HepG2 (cell line): ENCODE data around the gene ITPK1. TPM values are rescaled to one million over a fixed set of nuclear protein-coding genes. Genes with fewer than 3 reads are reported as not detected.

Source experiments
- ATAC-seq: fragments of 200-7000 bp; cut with Tn5 transposase; 3 replicates; pipeline ENCODE4 v1.9.1; 2020; ENCODE audit warnings: mild to moderate bottlenecking, moderate library complexity
- BruUV-seq: library from RNA; stranded (reverse); fragments of 400-500 nt; replicated peaks from 2 replicates; lab custom pipeline; 2021; lab: Mats Ljungman, UMichigan
- CTCF ChIA-PET: fragments of 300-600 bp; formaldehyde crosslinking; extraction: SDS; loops from one replicate; lab custom pipeline; 2021; ENCODE audit warnings: low total read pairs, inconsistent platforms, low intra/inter-chr PET ratio; lab: Yijun Ruan, JAX
- POLR2A ChIA-PET: fragments of 350-600 bp; sonication (Branson Sonifier 250); formaldehyde crosslinking; loops from one replicate; lab custom pipeline; 2020; ENCODE audit warnings: antibody characterized with exemption, inconsistent platforms; lab: Yijun Ruan, JAX
- DNase-seq: peaks from one replicate; pipeline ENCODE4 v3.0.0-alpha.2; 2015; ENCODE audit warnings: low spot score
- FAIRE-seq: peaks from 3 replicates; lab custom pipeline; 2011; peaks lifted over from hg19 to GRCh38; lab: Jason Lieb, UNC
- H2AFZ ChIP-seq: one replicate; pipeline ENCODE4 v1.6.1; 2011; ENCODE audit warnings: low read length, inconsistent platforms
- H3K27ac ChIP-seq: fragments of 300-600 bp; 3 replicates; pipeline ENCODE4 v1.8.0; 2011; ENCODE audit warnings: mixed run types, mild to moderate bottlenecking, mixed read lengths, low read length, inconsistent platforms; ENCODE audit not compliant: insufficient read depth; ENCODE audit errors: extremely low read length
- H3K27me3 ChIP-seq, 2 experiments: fragments of 200-600 bp in 1 of 2; 2 replicates in 1 of 2; 3 replicates in 1 of 2; pipeline versions ENCODE4 v1.6.0 to v1.8.0; 2011; ENCODE audit warnings: low read length in 2 of 2, mild to moderate bottlenecking in 2 of 2, moderate library complexity in 2 of 2, inconsistent platforms in 1 of 2; ENCODE audit not compliant: insufficient read depth in 2 of 2, control insufficient read depth in 1 of 2
- H3K36me3 ChIP-seq, 2 experiments: fragments of 200-600 bp in 1 of 2; replicated peaks in 1 of 2; 2 replicates in 1 of 2; 3 replicates in 1 of 2; pipeline versions ENCODE4 v1.5.1 to v1.8.0; 2011; ENCODE audit warnings: low read length in 2 of 2, inconsistent platforms in 1 of 2; ENCODE audit not compliant: insufficient read depth in 2 of 2, control insufficient read depth in 1 of 2
- H3K4me1 ChIP-seq: 2 replicates; pipeline ENCODE4 v1.5.1; 2012; ENCODE audit warnings: low read length, inconsistent platforms; ENCODE audit not compliant: insufficient read depth
- H3K4me2 ChIP-seq: 2 replicates; pipeline ENCODE4 v1.6.0; 2011; ENCODE audit warnings: low read depth, low read length, inconsistent platforms
- H3K4me3 ChIP-seq, 3 experiments: fragments of 200-600 bp in 1 of 3; sonication (generic), shearing (Covaris generic) in 1 of 3; replicated peaks in 1 of 3; 2 replicates each; pipeline ENCODE4 v1.5.1; 2011 to 2016; ENCODE audit warnings: low read length in 3 of 3, inconsistent platforms in 2 of 3, low read depth in 2 of 3, mild to moderate bottlenecking in 2 of 3, control low read depth in 1 of 3, mixed read lengths in 1 of 3; ENCODE audit not compliant: insufficient read depth in 1 of 3
- H3K79me2 ChIP-seq: one replicate; pipeline ENCODE4 v1.6.1; 2011; ENCODE audit warnings: low read length, inconsistent platforms; ENCODE audit not compliant: insufficient read depth
- H3K9ac ChIP-seq: 2 replicates; pipeline ENCODE4 v1.6.0; 2011; ENCODE audit warnings: mild to moderate bottlenecking, low read depth, low read length, inconsistent platforms; ENCODE audit not compliant: insufficient read depth
- H3K9me3 ChIP-seq: 2 replicates; pipeline ENCODE4 v1.5.1; 2012; ENCODE audit warnings: mild to moderate bottlenecking, low read length
- H4K20me1 ChIP-seq: 2 replicates; pipeline ENCODE4 v1.6.0; 2011; ENCODE audit warnings: inconsistent platforms, mild to moderate bottlenecking, low read length, moderate library complexity; ENCODE audit not compliant: insufficient read depth
- ESRRA ChIP-seq: sonication (generic); formaldehyde crosslinking; IDR thresholded peaks from 2 replicates; pipeline ENCODE4 v1.5.1; 2020; ENCODE audit warnings: mild to moderate bottlenecking, low read depth, missing genetic modification reagents
- GATAD2A ChIP-seq: IDR thresholded peaks from 2 replicates; pipeline ENCODE4 v1.6.1; 2016
- MTA1 ChIP-seq: sonication (generic); formaldehyde crosslinking; IDR thresholded peaks from 2 replicates; pipeline ENCODE4 v1.4.0; 2020; ENCODE audit warnings: missing genetic modification reagents, mild to moderate bottlenecking, borderline replicate concordance
- MXI1 ChIP-seq: IDR thresholded peaks from 3 replicates; pipeline ENCODE4 v1.6.1; 2012; ENCODE audit warnings: low read depth, low read length, inconsistent platforms, borderline replicate concordance
- SIN3B ChIP-seq: fragments of 150-350 bp; IDR thresholded peaks from 2 replicates; pipeline ENCODE4 v1.6.1; 2014; ENCODE audit warnings: low read length
- ZFAT ChIP-seq: sonication (generic); formaldehyde crosslinking; conservative IDR thresholded peaks from 2 replicates; pipeline ENCODE4 v1.8.1; 2023; ENCODE audit warnings: missing genetic modification reagents, inconsistent platforms
- ZNF260 ChIP-seq: sonication (generic); formaldehyde crosslinking; IDR thresholded peaks from 2 replicates; pipeline ENCODE4 v1.4.0; 2020; ENCODE audit warnings: missing genetic modification reagents, low read depth, mild to moderate bottlenecking, borderline replicate concordance
- ZNF292 ChIP-seq: sonication (generic); formaldehyde crosslinking; IDR thresholded peaks from 2 replicates; pipeline ENCODE4 v1.8.1; 2022; ENCODE audit warnings: mild to moderate bottlenecking, low read depth, missing genetic modification reagents, borderline replicate concordance
- ZNF451 ChIP-seq: sonication (generic); formaldehyde crosslinking; IDR thresholded peaks from 2 replicates; pipeline ENCODE4 v1.5.0; 2020; ENCODE audit warnings: mild to moderate bottlenecking, missing genetic modification reagents
- ZNF720 ChIP-seq: sonication (generic); formaldehyde crosslinking; IDR thresholded peaks from 2 replicates; pipeline ENCODE4 v1.4.0; 2020; ENCODE audit warnings: missing genetic modification reagents
- WGBS: methylation state at CpG from one replicate; pipeline ENCODE4 v1.1.6; 2017; ENCODE audit warnings: low lambda C conversion rate; 5-methylcytosine and 5-hydroxymethylcytosine counted together
- in situ Hi-C: cut with HindIII; loops from 2 replicates; pipeline ENCODE4 v1.10.0; 2017; ENCODE audit warnings: low pct_unique_long_range_greater_than_20kb; ENCODE audit not compliant: extremely low pct_ligation_motif_present
- intact Hi-C: fragments of 100-400 bp; cut with micrococcal nuclease; formaldehyde crosslinking; loops from one replicate; pipeline ENCODE4 v1.10.0; 2022; ENCODE audit not compliant: unreplicated experiment
- polyA plus RNA-seq, 8 experiments: library from polyadenylated mRNA; depleted of rRNA in 3 of 8; stranded (reverse) in 7 of 8; unstranded in 1 of 8; fragments of >200 nt; fragmentation: Illumina TruSeq in 4 of 8; extraction: Trizol in 4 of 8; gene quantifications; 2 replicates each; pipeline versions ENCODE4 v1.2.1 to v1.2.3, GENCODE V29; 2011 to 2016; ENCODE audit warnings: low read depth in 4 of 8, missing spikeins in 1 of 8, mixed read lengths in 1 of 8; ENCODE audit not compliant: insufficient read depth in 1 of 8
- total RNA-seq, 5 experiments: library from RNA; depleted of rRNA; stranded (reverse); fragments of >200 nt; fragmentation: Illumina TruSeq; extraction: Trizol; gene quantifications; 2 replicates each; pipeline ENCODE4 v1.2.3, GENCODE V29; 2016; ENCODE audit warnings: low read depth in 1 of 5

The ITPK1 gene
- total and polyA plus RNA-seq, 2 of the 13 experiments (the other 11 are each of a cell fraction or from before 2014, with no cell fraction given), result 20.5 to 47.5 TPM

DNA sequence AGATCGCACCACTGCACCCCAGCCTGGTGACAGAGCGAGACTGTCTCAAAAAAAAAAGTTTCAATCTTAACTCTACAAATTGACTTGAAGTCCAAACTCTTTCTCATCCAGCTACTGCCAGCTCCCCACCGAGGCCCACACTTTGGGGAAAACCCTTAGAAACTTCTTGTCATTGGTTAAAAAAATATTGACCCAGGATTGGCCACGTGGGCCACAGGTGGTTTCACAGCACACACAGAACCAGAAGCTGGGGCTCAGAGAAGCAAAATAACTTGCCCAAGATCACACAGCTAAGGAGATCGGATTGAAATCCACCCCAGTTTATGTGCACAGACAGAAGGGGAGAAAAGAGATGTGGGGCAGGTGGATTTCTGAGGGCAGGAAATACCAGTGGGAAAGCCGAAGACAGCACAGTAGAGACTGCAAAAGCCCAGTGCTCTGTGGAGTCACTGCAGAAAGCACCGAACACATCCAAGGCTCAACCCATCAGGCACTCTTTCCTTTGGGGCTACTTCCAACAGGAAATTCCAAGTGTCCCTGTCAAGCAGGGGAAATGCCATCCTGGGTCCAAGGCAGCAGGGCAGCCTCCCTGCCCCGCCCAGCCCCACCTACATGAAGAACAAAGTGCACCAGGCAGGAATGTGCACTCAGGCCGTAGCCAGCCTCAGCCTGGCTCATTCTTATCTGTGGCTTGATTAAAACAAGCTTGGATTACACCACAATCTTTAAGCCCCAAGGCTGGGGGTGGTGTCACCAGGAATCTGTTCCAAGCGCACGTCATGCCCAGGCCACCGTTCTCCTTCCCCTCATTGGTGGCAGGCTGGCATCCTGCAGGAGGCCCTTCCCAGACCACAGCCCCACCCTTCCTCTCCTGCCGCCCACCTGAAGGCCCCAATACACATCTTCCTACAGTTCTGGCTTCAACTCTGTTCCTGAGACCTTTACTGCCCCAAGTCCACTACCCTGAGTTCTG lies 72.5 kb downstream of the ITPK1 start (continued):
- peak; percentile 92; the same call in 1 of the 2 replicates for TF ChIP-seq MTA1 (CRISPR knock-in tag)
- no peak for TF ChIP-seq ZFAT (CRISPR knock-in tag)
- no peak for TF ChIP-seq ESRRA
- peak; percentile 56 for TF ChIP-seq GATAD2A (CRISPR knock-in tag)
- peak; percentile 42; the same call in 1 of the 2 replicates for TF ChIP-seq ZNF292 (CRISPR knock-in tag)

GRCh38 chr14:93041830-93042229 lies 73.9 kb downstream of the ITPK1 start:
- no peaks in the 10 kb centered on the region for H3K79me2 ChIP-seq
- H3K27me3 ChIP-seq, result no peaks in the 10 kb centered on the region
- no TSS peak for BruUV-seq
- TF ChIP-seq ZNF720 (CRISPR knock-in tag) (no peak), ZNF451 (CRISPR knock-in tag) (no peak), SIN3B (no peak), MXI1 (no peak), ZNF260 (CRISPR knock-in tag) (no peak)
- no peaks in the 10 kb centered on the region for H3K36me3 ChIP-seq
- DNase-seq (no peak), ATAC-seq (no peak), FAIRE-seq (no peak)
- H3K4me1 ChIP-seq, result peaks cover 89% of the 10 kb centered on the region
- WGBS, result 92% methylated on average over 3 of the region's 3 CpGs
- H3K27ac ChIP-seq, result no peak overlapping the region
- ChIA-PET CTCF (no interaction called here), POLR2A (no interaction called here)
- H4K20me1 ChIP-seq, result peaks cover 3% of the 10 kb centered on the region; the same call in 1 of the 2 replicates
- H3K4me3 ChIP-seq, result no peak overlapping the region
- H3K9me3 ChIP-seq, result no peaks in the 10 kb centered on the region
- in situ Hi-C loops (no loop called here), intact Hi-C loops (no loop called here)
- no peak overlapping the region for H3K9ac ChIP-seq
- H2AFZ ChIP-seq, result no peak overlapping the region
- no peak overlapping the region for H3K4me2 ChIP-seq
